SW480 (cell line): ENCODE results near the gene FANCI.

Source experiments
- DNase-seq: peaks from one replicate; pipeline ENCODE4 v3.0.0-alpha.2; 2016; ENCODE audit warnings: low spot score

FANCI gene

GRCh38 chr15:89333011-89333860, 89.5 kb downstream of the FANCI start:
- DNase-seq: no peak

GRCh38 chr15:89333959-89334509, 90.3 kb downstream of the FANCI start:
- no peak for DNase-seq

- DNase-seq: peak; percentile 98
These were observed 90.9 kb downstream of the FANCI start, which contains the start of gene POLG for GRCh38 chr15:89334510-89335297. TSS of gene POLG (minus strand) at chr15:89334824. CDS start at chr15:89333754, 1,070 bp downstream.

GRCh38 chr15:89335298-89336041, 91.7 kb downstream of the FANCI start:
- DNase-seq: no peak

- DNase-seq: no peak
These were observed 94.3 kb downstream of the FANCI start for GRCh38 chr15:89338036-89338435.

GRCh38 chr15:89340573-89340972, 96.8 kb downstream of the FANCI start:
- no peak for DNase-seq

- no peak for DNase-seq
These were observed 97.7 kb downstream of the FANCI start for GRCh38 chr15:89341316-89342005.

GRCh38 chr15:89342840-89343239, 99.1 kb downstream of the FANCI start:
- no peak for DNase-seq

- DNase-seq: no peak
These were observed 101.5 kb downstream of the FANCI start for GRCh38 chr15:89345248-89345647.

- DNase-seq: no peak
These were observed 102.9 kb downstream of the FANCI start for GRCh38 chr15:89346516-89347231.

- DNase-seq: peak; percentile 43
These were observed 105.4 kb downstream of the FANCI start for GRCh38 chr15:89349206-89349558.

GRCh38 chr15:89352476-89352875, 108.7 kb downstream of the FANCI start:
- DNase-seq: no peak

- no peak for DNase-seq
These were observed 110.2 kb downstream of the FANCI start for GRCh38 chr15:89353991-89354390.

- peak; percentile 28 for DNase-seq
These were observed 113.0 kb downstream of the FANCI start for GRCh38 chr15:89356634-89357298.

- no peak for DNase-seq
These were observed 114.6 kb downstream of the FANCI start for GRCh38 chr15:89358435-89358754.

GRCh38 chr15:89358755-89359439, 115.1 kb downstream of the FANCI start:
- peak; percentile 69 for DNase-seq

- no peak for DNase-seq
These were observed 115.9 kb downstream of the FANCI start for GRCh38 chr15:89359471-89360293.

- no peak for DNase-seq
These were observed 116.7 kb downstream of the FANCI start for GRCh38 chr15:89360294-89360971.
